LNCAP (cell line): Measurements from ENCODE around the gene ZNF318.

Experiments
- CTCF ChIP-seq: fragments of 450-650 bp; IDR thresholded peaks from 2 replicates; pipeline ENCODE4 v1.5.1; 2017; ENCODE audit warnings: mild to moderate bottlenecking

Gene ZNF318

GRCh38 chr6:43310624-43311023, 58.8 kb downstream of the ZNF318 start:
- no peak for TF ChIP-seq CTCF

- no peak for TF ChIP-seq CTCF
Observed at GRCh38 chr6:43310134-43310533, 59.3 kb downstream of the ZNF318 start.

- TF ChIP-seq CTCF: no peak
Observed at GRCh38 chr6:43308990-43309477, 60.4 kb downstream of the ZNF318 start.

GRCh38 chr6:43308101-43308989, 61.1 kb downstream of the ZNF318 start, which contains the start of gene CRIP3:
Gene CRIP3 (minus strand): TSS chr6:43308826. CDS start chr6:43308792, 34 bp downstream.
- TF ChIP-seq CTCF: no peak

- TF ChIP-seq CTCF: no peak
Observed at GRCh38 chr6:43307451-43308100, 61.9 kb downstream of the ZNF318 start.

GRCh38 chr6:43306086-43306485, 63.4 kb downstream of the ZNF318 start:
- TF ChIP-seq CTCF: no peak

GRCh38 chr6:43304882-43305281, 64.6 kb downstream of the ZNF318 start:
- TF ChIP-seq CTCF: no peak
